HCT116 (cell line): ENCODE data around the gene SLC35C1.

Source experiments
- CEBPB ChIP-seq: IDR thresholded peaks from 2 replicates; pipeline ENCODE4 v1.6.1; 2012; ENCODE audit warnings: low read depth
- CTCF ChIP-seq, 3 experiments: fragments of 200-600 bp in 1 of 3; sonication (generic) in 1 of 3; IDR thresholded peaks in 2 of 3; conservative IDR thresholded peaks in 1 of 3; 2 replicates each; pipeline ENCODE4 v1.5.1; 2012 to 2017; ENCODE audit warnings: low read depth in 2 of 3, low read length in 2 of 3, antibody characterized with exemption in 1 of 3, borderline replicate concordance in 1 of 3, control low read depth in 1 of 3, mild to moderate bottlenecking in 1 of 3, mixed read lengths in 1 of 3, mixed run types in 1 of 3, moderate library complexity in 1 of 3; ENCODE audit not compliant: insufficient read depth in 1 of 3
- YY1 ChIP-seq: IDR thresholded peaks from 2 replicates; pipeline ENCODE4 v1.6.1; 2011; ENCODE audit warnings: low read length, low read depth, moderate library complexity, mild to moderate bottlenecking; ENCODE audit not compliant: insufficient replicate concordance; ENCODE audit errors: extremely low read depth

GRCh38 chr11:45799562-45799961 lies 5.4 kb upstream of the SLC35C1 start:
- TF ChIP-seq YY1: no peak
- no peak for TF ChIP-seq CEBPB
- no peak for TF ChIP-seq CTCF (IDR thresholded peaks at IDR 0.05 in 2 of 3, conservative IDR thresholded peaks at IDR 0.05 in 1 of 3; ENCODE audit: borderline replicate concordance in 1 of 3, insufficient read depth in 1 of 3, low read depth in 2 of 3, low read length in 2 of 3)
